HepG2 (cell line): Measurements from ENCODE around the gene UCP2.

Experiments
- TF ChIP-seq, protein P1 (sequence below): sonication (generic); formaldehyde crosslinking; IDR thresholded peaks from 2 replicates; pipeline ENCODE4 v1.8.1; 2023; ENCODE audit warnings: mild to moderate bottlenecking, missing genetic modification reagents, borderline replicate concordance
- TF ChIP-seq, protein P2 (sequence below): sonication (generic); formaldehyde crosslinking; IDR thresholded peaks from 2 replicates; pipeline ENCODE4 v1.5.0; 2020; ENCODE audit warnings: mild to moderate bottlenecking, missing genetic modification reagents, moderate library complexity

DNA sequence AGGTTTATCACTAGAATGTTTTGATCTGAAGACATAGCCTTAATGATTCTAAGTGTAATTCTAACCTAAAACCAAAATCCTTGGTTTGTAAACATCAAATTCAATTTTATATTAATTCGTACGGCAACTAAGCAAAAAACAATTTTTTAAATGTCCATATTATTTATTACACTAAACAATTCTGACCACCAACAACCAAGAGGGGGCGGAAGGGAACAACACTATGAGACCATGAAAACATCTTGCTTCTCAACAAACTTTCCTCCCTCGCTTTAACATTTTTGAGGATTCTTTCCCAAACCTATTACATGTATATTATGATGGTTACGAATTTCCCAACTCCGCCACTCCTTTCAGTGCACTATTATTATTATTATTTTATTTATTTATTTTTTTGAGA, 6.5 kb upstream of the UCP2 start:
- TF ChIP-seq, protein P1, sequence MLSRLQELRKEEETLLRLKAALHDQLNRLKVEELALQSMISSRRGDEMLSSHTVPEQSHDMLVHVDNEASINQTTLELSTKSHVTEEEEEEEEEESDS (CRISPR knock-in tag): no peak
- TF ChIP-seq, protein P2, sequence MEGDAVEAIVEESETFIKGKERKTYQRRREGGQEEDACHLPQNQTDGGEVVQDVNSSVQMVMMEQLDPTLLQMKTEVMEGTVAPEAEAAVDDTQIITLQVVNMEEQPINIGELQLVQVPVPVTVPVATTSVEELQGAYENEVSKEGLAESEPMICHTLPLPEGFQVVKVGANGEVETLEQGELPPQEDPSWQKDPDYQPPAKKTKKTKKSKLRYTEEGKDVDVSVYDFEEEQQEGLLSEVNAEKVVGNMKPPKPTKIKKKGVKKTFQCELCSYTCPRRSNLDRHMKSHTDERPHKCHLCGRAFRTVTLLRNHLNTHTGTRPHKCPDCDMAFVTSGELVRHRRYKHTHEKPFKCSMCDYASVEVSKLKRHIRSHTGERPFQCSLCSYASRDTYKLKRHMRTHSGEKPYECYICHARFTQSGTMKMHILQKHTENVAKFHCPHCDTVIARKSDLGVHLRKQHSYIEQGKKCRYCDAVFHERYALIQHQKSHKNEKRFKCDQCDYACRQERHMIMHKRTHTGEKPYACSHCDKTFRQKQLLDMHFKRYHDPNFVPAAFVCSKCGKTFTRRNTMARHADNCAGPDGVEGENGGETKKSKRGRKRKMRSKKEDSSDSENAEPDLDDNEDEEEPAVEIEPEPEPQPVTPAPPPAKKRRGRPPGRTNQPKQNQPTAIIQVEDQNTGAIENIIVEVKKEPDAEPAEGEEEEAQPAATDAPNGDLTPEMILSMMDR (CRISPR knock-in tag): no peak
